ENCODE measurements around the gene STAT6. TPM values are rescaled to one million over a fixed set of nuclear protein-coding genes. Genes with fewer than 3 reads are reported as not detected.

Gene STAT6
- total and polyA plus RNA-seq, 2 of the 8 experiments (the other 6 are each of a cell fraction or from before 2014, with no cell fraction given): 32.9 to 38.7 TPM

DNA sequence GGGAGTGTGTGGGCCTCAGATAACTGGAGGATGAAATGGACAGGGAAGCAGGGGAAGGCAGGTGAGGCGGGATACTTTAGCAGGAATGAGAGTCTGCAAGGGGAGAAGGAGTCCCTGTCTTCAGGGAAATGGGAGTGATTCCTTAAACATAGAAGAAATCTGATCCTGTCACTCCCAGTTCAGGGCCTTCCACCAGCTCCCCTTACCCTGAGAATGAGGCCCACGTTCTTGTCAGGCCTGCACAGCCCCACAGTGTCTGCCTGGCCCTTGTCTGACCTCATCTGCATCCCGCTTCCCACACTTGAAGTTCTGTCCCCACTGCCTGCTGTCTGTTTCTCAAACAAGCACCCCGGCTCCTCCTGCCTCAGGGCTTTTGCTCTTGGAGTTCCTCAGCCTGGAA lies 48.9 kb upstream of the STAT6 start (continued):
- TF ChIP-seq SIN3A (conservative IDR thresholded peaks at IDR 0.05 in 1 of 2, IDR thresholded peaks at IDR 0.05 in 1 of 2; ENCODE audit: low read depth in 1 of 2, low read length in 2 of 2): no peak
- TF ChIP-seq KDM5A (IDR thresholded peaks at IDR 0.05; ENCODE audit: low read length): no peak
- no peak for TF ChIP-seq NRF1 (IDR thresholded peaks at IDR 0.05; ENCODE audit: low read depth, low read length)
- no peak for TF ChIP-seq TCF12 (IDR thresholded peaks at IDR 0.05; ENCODE audit: low read depth, low read length)
- no peak for TF ChIP-seq BACH1 (IDR thresholded peaks at IDR 0.05; ENCODE audit: low read length)
- TF ChIP-seq RBBP5 (IDR thresholded peaks at IDR 0.05; ENCODE audit: borderline replicate concordance, low read depth, low read length): no peak
- no peak for TF ChIP-seq CHD1 (IDR thresholded peaks at IDR 0.05; ENCODE audit: low read depth, low read length)

All from H1 (cell line).